B cell (primary cell): ENCODE measurements around the gene SLC25A31.

Experiments
- EZH2 ChIP-seq: IDR thresholded peaks from 2 replicates; pipeline ENCODE4 v1.6.1; 2012; ENCODE audit warnings: borderline replicate concordance, low read depth, mild to moderate bottlenecking, moderate library complexity, low read length; ENCODE audit not compliant: insufficient read depth, poor library complexity, severe bottlenecking
- TF ChIP-seq, protein P1 (sequence below): fragments of 200-600 bp; IDR thresholded peaks from one replicate; pipeline ENCODE4 v1.8.0; 2022; ENCODE audit warnings: antibody characterized with exemption, mild to moderate bottlenecking

DNA sequence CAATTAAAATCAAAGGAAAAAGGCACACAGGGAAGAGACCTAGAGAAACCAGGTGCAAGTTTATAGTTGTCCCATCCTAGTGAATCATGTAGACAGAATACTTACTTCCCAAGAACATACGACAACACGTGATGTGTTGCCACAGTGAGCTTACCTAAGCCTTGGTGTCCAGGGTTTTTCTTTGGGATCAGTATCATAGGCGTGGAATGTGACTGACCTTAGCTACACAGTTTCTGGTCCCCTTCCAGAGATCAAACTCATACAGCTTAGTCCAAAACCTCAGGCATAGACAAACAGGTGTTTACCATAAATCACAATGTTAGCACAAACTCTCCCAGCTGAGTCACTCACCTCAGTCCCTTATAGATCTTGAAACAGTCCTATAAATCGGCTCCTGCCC is 17.7 kb downstream of the SLC25A31 start:
- TF ChIP-seq, protein P1, sequence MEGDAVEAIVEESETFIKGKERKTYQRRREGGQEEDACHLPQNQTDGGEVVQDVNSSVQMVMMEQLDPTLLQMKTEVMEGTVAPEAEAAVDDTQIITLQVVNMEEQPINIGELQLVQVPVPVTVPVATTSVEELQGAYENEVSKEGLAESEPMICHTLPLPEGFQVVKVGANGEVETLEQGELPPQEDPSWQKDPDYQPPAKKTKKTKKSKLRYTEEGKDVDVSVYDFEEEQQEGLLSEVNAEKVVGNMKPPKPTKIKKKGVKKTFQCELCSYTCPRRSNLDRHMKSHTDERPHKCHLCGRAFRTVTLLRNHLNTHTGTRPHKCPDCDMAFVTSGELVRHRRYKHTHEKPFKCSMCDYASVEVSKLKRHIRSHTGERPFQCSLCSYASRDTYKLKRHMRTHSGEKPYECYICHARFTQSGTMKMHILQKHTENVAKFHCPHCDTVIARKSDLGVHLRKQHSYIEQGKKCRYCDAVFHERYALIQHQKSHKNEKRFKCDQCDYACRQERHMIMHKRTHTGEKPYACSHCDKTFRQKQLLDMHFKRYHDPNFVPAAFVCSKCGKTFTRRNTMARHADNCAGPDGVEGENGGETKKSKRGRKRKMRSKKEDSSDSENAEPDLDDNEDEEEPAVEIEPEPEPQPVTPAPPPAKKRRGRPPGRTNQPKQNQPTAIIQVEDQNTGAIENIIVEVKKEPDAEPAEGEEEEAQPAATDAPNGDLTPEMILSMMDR, result no peak
- TF ChIP-seq EZH2, result no peak
